DOHH2 (cell line): Measurements from ENCODE around the gene CD1C.
A peak's percentile ranks its signal among the peaks of the same experiment; 100 is the strongest.

Experiments used
- H3F3A ChIP-seq: fragments of 200-600 bp; sonication (generic), shearing (Covaris generic); 2 replicates; pipeline ENCODE4 v1.6.0; 2016; ENCODE audit warnings: antibody characterized with exemption, mild to moderate bottlenecking; ENCODE audit not compliant: control insufficient read depth, insufficient read depth
- H3K27ac ChIP-seq: fragments of 200-600 bp; sonication (generic); 2 replicates; pipeline ENCODE4 v1.5.1; 2014; ENCODE audit warnings: low read depth, mild to moderate bottlenecking, low read length, moderate library complexity
- H3K27me3 ChIP-seq: fragments of 200-600 bp; sonication (generic); 2 replicates; pipeline ENCODE4 v1.6.1; 2014; ENCODE audit warnings: mild to moderate bottlenecking, low read length, mixed read lengths; ENCODE audit not compliant: control insufficient read depth
- H3K36me3 ChIP-seq: fragments of 200-600 bp; sonication (generic); 2 replicates; pipeline ENCODE4 v1.6.1; 2014; ENCODE audit warnings: mild to moderate bottlenecking, low read length, moderate library complexity, mixed read lengths; ENCODE audit not compliant: control insufficient read depth
- H3K4me1 ChIP-seq: fragments of 200-600 bp; sonication (generic); 2 replicates; pipeline ENCODE4 v1.6.1; 2014; ENCODE audit warnings: mild to moderate bottlenecking, low read length, mixed read lengths; ENCODE audit not compliant: control insufficient read depth
- H3K4me2 ChIP-seq: fragments of 200-600 bp; sonication (generic); 2 replicates; pipeline ENCODE4 v1.6.0; 2014; ENCODE audit warnings: mild to moderate bottlenecking, low read length, moderate library complexity
- H3K4me3 ChIP-seq: fragments of 200-600 bp; sonication (generic); 2 replicates; pipeline ENCODE4 v1.5.1; 2014; ENCODE audit warnings: mild to moderate bottlenecking, low read length, mixed read lengths
- H3K79me2 ChIP-seq: fragments of 200-600 bp; sonication (generic); 2 replicates; pipeline ENCODE4 v1.6.1; 2014; ENCODE audit warnings: mild to moderate bottlenecking, low read length, mixed read lengths; ENCODE audit not compliant: control insufficient read depth
- H3K9me2 ChIP-seq: fragments of 200-600 bp; sonication (generic); replicated peaks from 2 replicates; pipeline ENCODE4 v1.6.1; 2014; ENCODE audit warnings: mild to moderate bottlenecking, low read length, mixed read lengths; ENCODE audit not compliant: control insufficient read depth
- H3K9me3 ChIP-seq: fragments of 200-600 bp; sonication (generic); 2 replicates; pipeline ENCODE4 v1.6.1; 2014; ENCODE audit warnings: antibody characterized with exemption, low read length, mixed read lengths; ENCODE audit not compliant: control insufficient read depth, insufficient read depth
- H4K20me1 ChIP-seq: fragments of 200-600 bp; sonication (generic); 2 replicates; pipeline ENCODE4 v1.6.0; 2014; ENCODE audit warnings: low read depth, mild to moderate bottlenecking, antibody characterized with exemption, low read length, moderate library complexity; ENCODE audit not compliant: control insufficient read depth, insufficient read depth
- CTCF ChIP-seq: fragments of 200-600 bp; sonication (generic); IDR thresholded peaks from one replicate; pipeline ENCODE4 v1.5.1; 2014; ENCODE audit warnings: antibody characterized with exemption, mild to moderate bottlenecking, low read depth, low read length; ENCODE audit not compliant: poor library complexity, severe bottlenecking
- EZH2phosphoT487 ChIP-seq: fragments of 200-600 bp; sonication (generic); IDR thresholded peaks from 2 replicates; pipeline ENCODE4 v1.6.1; 2017; ENCODE audit warnings: borderline replicate concordance, mild to moderate bottlenecking, antibody characterized with exemption, low read length, moderate library complexity, mixed read lengths

CD1C gene

GRCh38 chr1:158290321-158290844 is 660 bp downstream of the CD1C start:
- Histone ChIP-seq H3K36me3 (no peaks in the 10 kb centered on the region), H3K9me2 (no peaks in the 10 kb centered on the region), H3K27me3 (no peaks in the 10 kb centered on the region), H4K20me1 (no peaks in the 10 kb centered on the region), H3K9me3 (no peaks in the 10 kb centered on the region), H3K4me2 (peak overlapping the region; percentile 58), H3K27ac (peak overlapping the region; percentile 34), H3K79me2 (no peaks in the 10 kb centered on the region), H3K4me1 (peaks cover 66% of the 10 kb centered on the region), H3F3A (peaks cover 27% of the 10 kb centered on the region), H3K4me3 (peak overlapping the region; percentile 45)
- TF ChIP-seq CTCF: no peak

GRCh38 chr1:158295791-158296190 is 6.1 kb downstream of the CD1C start:
- Histone ChIP-seq H3F3A (no peaks in the 10 kb centered on the region), H3K36me3 (no peaks in the 10 kb centered on the region), H3K9me3 (no peaks in the 10 kb centered on the region), H3K9me2 (no peaks in the 10 kb centered on the region), H3K4me1 (peaks cover 12% of the 10 kb centered on the region), H3K4me3 (no peak overlapping the region), H3K27ac (no peak overlapping the region), H3K79me2 (no peaks in the 10 kb centered on the region), H3K27me3 (no peaks in the 10 kb centered on the region), H3K4me2 (no peak overlapping the region), H4K20me1 (no peaks in the 10 kb centered on the region)
- TF ChIP-seq EZH2phosphoT487: no peak
- no peak for TF ChIP-seq CTCF

GRCh38 chr1:158310623-158311022 is 20.9 kb downstream of the CD1C start:
- peak overlapping the region; percentile 17; the same call in 1 of the 2 replicates for H3K4me3 ChIP-seq
- H3K79me2 ChIP-seq: no peaks in the 10 kb centered on the region
- no peaks in the 10 kb centered on the region for H3K36me3 ChIP-seq
- H3F3A ChIP-seq: peaks cover 9% of the 10 kb centered on the region
- no peaks in the 10 kb centered on the region for H4K20me1 ChIP-seq
- H3K27me3 ChIP-seq: no peaks in the 10 kb centered on the region
- H3K4me1 ChIP-seq: peaks cover 17% of the 10 kb centered on the region
- H3K4me2 ChIP-seq: peak overlapping the region; percentile 31
- peaks cover 10% of the 10 kb centered on the region for H3K9me3 ChIP-seq
- H3K9me2 ChIP-seq: no peaks in the 10 kb centered on the region
- H3K27ac ChIP-seq: peak overlapping the region; percentile 53
- TF ChIP-seq CTCF (no peak), EZH2phosphoT487 (no peak)
